Head of caudate nucleus (tissue), 42 donors: ENCODE measurements around the gene TMEM234.

Experiments
- DNase-seq, 42 donors: peaks; one replicate each; pipeline versions ENCODE4 v3.0.0 to v3.0.0-alpha.2; 2020 to 2021; ENCODE audit warnings: mixed read lengths in 7 of 42
- intact Hi-C: fragments of 100-400 bp; cut with DNase I; formaldehyde crosslinking; loops from one replicate; pipeline ENCODE4 v1.15.0; 2022

Gene TMEM234

DNA sequence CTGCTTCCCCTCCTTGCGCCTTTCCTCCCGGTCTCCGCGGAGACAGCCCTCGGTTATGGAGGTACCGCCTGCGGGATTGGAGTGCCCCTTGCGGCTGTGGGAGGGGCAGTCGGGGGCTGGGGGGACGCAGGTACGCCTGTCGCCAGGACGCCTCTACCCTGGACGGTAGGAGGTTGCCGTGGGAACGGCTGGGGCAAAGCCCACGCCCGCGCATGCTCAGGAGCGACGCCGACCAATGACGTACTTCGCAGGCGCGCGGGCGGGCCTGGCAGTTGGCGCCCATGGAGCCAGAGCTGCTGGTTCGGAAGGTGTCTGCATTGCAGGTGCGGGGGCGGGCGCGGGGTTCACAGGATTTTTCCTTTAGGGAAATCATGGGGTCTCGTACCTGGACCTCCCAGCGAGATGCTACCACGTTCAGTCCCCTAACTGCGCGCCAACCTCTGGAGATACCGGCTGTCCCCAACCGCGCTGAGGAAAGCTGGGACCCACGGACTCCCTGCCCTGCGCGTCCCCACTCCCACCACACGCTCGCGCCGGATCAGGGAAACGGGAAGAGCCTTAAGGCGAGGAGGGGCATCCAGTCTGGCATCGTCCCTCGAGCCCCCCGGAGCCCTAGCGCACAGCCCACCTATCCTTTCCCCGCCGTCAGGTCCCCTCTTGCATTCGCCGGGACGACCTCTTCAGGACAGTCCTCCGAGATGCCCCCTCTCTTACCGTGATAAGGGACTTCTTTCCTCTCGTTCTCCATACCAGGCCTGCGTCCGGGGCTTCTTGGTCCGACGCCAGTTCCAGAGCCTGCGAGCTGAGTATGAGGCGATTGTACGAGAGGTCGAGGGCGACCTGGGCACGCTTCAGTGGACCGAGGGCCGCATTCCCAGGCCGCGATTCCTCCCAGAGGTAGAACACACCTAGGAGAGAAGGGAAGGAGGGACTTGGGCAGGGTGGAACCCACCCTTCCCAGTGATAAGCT, 16.5 kb downstream of the TMEM234 start, which contains the start of gene IQCC:
Gene IQCC, plus strand, starts transcription at position 271 of the 970 bp plus-strand sequence. Its CDS starts 11 bp downstream, at position 282.
- intact Hi-C loops = no loop called here
- peak; percentile 74 to 95 (median 89) for DNase-seq

DNA sequence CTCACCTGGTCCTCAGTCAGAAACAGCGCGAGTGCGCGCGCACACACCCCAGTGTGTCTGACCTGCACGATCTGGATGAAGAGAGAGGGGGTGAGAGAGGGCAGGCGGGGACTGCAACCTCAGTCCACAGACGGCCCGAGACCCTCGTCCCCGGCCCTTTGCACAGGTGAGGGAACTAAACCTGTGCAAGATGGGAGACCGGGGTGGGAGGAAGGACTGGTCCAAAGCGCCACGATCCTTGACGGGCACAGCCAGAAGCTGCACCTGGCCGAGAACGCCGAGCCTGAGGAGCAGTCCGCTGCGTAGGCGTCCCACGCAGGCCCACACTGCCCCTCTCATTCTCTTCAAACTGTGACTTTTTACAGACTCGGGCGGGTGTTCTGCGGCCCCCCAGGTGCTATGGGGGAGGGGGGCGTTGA, 17.2 kb downstream of the TMEM234 start:
- intact Hi-C loops = no loop called here
- DNase-seq = peak in 2 of 42 donors; percentile 28 to 34

DNA sequence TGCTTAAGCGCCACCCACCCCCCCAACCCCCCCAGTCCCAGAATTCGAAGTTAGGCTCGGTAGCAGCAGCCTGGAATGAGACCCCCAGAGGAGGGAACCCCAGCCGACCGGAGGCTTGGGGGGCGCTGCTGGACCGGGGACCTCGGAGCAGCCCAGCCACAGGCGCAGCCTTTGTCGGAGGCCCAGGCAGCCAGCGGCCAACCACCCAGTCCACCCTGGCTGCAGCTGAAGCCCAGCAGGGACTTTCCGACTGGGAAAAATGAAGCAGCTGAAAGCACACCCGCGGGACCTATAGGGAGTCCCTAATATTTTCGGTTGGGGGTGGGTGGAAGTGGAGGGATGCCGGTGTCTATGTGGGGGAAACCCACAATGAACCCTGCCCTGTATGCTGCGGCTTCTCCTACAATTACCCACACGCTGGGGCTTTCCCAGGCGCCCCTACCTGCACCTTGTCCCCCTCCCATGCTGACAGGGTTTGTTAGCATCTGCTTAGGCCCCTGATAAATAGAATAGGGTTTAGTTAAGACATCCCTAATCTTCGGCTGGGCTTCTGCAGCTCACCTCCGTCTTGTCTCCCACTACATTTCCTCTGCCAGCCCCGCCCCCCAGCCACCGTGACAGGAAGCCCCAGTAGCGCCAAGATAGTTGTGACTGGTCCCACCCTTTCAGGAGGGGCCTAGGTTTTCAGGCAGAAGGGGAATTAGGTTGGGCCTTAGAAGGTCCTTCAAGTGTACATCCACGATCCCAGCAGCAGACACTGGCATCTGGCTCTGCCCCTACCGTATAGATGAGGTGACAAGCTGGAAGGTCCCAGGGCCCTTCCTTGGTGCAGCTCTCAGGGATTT, 20.9 kb downstream of the TMEM234 start:
- intact Hi-C loops = no loop called here
- peak; percentile 50 to 86 (median 73) for DNase-seq

DNA sequence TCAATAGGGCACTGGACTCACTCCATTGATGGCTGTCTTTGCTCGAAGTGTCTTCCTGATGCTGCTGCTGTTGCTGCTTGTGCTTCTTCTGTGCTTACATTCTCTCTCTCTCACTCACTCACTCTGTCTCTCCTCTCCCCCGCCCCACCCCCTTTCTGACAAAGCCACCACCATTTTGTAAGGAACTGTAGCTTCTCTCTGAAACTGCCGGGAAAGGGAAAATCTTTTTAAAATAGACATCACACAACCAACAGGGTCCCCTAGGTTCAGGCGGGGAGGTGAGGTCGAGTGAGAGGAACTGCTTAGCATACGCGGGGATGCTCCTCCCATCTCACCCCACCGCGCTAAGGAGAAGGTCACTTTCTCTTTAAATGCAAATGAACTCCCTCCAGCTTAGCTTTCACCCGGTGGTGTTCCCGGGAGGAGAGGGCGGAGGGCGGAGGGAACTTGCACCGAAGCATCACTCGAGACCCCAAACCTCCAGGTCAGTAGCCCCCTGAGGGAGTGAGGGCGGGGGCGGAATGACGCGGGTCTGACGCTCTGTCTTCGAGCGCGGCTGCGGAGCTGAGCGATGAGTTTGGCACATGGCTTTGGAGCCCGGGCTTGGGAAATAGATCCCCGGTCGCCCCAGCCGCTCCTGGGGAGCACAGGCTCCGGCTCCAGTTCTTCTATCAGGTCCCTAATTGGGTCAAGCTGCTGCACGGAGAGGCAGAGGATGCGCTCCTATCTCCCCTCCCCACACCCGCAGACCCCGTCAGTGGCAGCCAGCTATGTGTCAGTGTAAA, 21.7 kb downstream of the TMEM234 start, which contains the start of gene CCDC28B:
Gene CCDC28B, plus strand, starts transcription at position 370 of the 785 bp plus-strand sequence. CDS start 1,341 bp downstream, outside the sequence.
- intact Hi-C loops = no loop called here
- peak; percentile 28 to 82 (median 66) for DNase-seq

DNA sequence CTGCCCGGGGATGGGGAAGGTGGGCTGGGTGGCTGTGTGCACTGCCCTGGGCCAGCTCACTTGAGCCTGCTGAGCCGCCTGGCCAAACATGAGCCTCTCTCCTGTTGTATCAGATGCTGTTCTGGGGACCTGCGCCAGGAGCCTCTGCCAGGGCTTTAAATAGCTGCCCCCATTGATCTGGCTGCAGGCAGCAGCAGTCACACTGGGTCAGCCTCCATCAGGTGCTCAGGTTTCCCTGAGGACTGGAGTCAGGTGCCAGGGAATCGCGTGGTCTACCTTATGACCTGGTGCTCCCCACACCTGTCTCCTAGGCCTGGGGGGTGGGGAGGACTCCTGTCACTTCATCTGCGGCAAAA, 22.5 kb downstream of the TMEM234 start:
- DNase-seq = peak in 20 of 42 donors; percentile 15 to 57 (median 40)
- intact Hi-C loops = no loop called here

DNA sequence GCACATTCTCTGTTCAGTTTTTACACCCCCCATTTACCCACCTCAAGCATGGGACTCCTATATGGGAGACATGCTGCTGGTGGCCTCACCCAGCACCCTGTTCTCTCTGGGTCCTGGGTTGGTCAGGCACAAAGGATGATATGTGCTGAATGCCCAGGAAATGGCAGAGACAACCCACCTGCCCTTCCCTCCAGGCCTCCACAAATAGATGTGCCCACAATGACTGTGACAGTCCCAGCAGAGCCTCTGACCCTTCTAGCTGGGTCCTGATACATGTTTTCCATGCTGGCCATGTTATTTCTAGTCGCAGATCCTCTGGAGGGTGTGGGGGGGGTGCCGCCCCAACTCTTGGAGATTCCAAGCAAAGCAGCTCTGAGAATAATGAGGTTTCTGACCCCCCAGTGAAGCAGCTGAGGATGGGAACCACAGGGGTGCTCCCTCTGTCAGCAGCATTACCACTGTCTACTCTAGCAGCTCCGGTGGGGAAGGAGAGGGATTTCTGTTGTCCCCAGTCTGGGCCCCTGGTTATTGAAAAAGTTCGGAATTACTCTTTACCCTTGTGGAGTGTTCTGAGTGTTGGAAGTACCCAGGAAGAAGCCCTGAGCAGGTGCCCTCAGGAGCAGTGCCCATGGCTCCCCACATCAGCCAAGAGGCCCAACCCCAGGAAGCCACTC, 23.0 kb downstream of the TMEM234 start:
- intact Hi-C loops = no loop called here
- no peak for DNase-seq

DNA sequence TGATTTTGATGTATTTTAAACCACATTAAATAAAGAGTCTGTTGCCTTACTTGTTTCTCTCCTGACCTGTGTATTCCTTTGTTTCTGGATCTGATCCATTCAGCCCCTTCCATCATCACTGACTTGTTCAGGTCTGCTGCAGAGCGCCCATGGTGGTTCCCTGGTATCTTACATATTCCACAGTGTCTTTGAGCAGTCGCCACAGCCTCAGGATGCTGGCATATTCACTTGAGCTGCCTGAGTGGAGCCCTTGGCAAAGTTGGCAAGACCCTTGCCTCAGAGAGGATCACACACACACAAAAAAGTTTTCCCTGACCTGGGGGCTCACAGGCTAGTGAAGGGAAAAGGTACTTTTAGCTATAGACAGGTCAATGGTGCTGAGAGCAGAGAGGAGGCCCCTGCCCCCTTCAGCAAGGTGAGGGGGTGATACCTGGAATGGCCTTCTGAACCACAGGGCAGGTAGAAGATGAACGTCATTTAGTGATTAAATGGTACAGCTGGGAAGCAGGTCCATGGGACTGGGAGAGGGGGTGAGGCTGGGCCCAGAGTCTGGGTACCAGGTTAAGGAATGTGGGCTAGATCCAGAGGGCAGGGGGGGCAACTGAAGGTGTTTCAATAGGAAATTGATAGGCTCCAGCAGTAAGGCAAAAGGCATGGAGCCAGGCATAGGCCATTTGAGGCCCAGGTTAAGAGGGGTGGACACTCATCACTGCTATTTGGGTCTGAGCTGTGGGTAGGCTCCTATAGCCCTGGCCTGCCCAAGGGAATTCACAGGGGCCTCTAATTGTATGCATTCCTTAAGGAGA, 23.7 kb downstream of the TMEM234 start:
- no peak for DNase-seq
- intact Hi-C loops = no loop called here

DNA sequence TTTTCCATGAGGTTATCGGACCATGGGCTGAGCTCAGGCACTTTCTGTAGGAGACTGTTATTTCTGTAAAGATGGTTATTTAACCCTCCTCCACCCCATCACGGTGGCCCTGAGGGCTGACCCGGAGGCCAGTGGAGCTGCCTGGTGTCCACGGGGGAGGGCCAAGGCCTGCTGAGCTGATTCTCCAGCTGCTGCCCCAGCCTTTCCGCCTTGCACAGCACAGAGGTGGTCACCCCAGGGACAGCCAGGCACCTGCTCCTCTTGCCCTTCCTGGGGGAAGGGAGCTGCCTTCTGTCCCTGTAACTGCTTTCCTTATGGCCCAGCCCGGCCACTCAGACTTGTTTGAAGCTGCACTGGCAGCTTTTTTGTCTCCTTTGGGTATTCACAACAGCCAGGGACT, 24.3 kb downstream of the TMEM234 start:
- no peak for DNase-seq
- intact Hi-C loops = no loop called here

DNA sequence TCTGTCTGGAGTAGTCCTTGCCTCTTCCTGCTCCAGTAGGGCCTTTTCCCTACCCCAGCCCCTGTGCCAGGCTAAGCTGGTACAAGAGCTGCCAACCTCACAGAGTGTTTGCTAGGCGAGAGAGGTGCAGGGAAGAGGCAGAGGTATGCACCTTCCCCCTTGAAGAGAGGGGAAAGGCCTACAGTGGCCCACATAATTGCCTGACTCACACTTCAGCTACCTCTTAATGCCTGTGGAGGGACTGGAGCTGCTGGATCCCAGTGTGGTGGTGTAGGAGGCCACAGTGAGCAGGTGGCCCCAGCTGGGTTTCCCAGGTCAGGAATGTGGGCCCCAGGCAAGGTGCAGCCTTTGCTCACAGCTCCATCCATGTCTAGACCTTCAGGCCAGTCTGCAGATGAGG, 25.1 kb downstream of the TMEM234 start:
- intact Hi-C loops = no loop called here
- no peak for DNase-seq

DNA sequence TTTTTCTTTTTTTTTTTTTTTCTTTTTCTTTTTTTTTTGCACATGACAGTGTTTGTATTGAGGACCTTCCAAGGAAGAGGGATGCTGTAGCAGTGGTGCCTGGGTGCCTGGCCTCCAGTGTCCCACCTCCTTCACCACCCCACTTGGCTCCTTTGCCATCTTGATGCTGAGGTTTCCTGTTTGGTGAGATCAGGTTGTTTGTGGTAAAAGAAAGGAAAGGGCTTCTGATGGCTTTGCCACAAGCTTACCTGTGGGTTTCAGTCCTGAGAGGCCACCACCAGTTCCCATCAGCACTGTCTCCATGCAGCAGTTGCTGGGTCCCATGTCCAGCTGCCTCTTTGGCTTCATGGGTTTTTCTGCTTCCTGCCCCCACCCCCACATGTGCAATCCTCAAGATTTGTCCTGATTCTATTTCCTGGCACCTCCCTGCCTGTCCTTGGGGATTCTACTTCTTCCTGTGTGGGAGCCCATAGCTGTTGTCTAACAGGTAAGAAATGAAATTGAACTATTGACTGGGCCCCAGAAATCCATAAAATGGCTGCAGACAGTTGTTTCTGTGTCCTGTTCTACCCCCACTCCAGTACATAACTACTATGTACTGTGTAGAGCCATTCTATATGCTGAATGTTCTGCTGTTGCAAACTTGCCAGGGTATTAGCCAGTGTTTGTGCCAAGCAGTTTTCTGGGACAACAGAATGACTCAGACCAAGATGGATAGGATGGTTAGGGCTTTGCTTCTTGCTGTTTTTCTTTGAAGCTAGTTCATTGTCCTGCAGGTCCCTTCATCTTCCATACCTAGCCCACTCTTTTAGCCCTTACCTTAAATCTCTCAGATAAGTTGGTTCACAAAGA, 26.0 kb downstream of the TMEM234 start:
- intact Hi-C loops = no loop called here
- DNase-seq = no peak

DNA sequence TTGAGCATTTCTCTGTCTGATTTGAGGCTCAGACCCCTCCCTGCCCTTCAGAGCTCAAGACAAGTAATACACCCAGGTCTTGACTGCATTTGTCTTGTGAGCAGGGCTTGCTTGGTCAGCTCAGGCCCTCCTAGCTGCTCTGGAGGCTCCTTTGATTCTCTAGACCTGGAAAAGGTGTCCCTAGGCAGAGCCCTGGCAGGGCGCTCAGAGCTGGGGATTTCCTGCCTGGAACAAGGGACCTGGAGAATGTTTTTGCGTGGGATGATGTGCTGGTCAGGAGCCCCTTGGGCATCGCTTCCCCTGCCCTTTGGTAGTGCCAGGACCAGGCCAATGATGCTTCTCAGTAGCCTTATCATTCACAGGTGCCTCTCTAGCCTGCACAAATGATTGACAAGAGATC, 26.6 kb downstream of the TMEM234 start:
- DNase-seq = no peak
- intact Hi-C loops = no loop called here

DNA sequence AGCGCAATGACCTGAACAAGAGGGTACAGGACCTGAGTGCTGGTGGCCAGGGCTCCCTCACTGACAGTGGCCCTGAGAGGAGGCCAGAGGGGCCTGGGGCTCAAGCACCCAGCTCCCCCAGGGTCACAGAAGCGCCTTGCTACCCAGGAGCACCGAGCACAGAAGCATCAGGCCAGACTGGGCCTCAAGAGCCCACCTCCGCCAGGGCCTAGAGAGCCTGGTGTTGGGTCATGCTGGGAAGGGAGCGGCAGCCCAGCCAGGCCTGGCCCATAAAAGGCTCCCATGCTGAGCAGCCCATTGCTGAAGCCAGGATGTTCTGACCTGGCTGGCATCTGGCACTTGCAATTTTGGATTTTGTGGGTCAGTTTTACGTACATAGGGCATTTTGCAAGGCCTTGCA, 27.2 kb downstream of the TMEM234 start:
- no peak for DNase-seq
- intact Hi-C loops = no loop called here

DNA sequence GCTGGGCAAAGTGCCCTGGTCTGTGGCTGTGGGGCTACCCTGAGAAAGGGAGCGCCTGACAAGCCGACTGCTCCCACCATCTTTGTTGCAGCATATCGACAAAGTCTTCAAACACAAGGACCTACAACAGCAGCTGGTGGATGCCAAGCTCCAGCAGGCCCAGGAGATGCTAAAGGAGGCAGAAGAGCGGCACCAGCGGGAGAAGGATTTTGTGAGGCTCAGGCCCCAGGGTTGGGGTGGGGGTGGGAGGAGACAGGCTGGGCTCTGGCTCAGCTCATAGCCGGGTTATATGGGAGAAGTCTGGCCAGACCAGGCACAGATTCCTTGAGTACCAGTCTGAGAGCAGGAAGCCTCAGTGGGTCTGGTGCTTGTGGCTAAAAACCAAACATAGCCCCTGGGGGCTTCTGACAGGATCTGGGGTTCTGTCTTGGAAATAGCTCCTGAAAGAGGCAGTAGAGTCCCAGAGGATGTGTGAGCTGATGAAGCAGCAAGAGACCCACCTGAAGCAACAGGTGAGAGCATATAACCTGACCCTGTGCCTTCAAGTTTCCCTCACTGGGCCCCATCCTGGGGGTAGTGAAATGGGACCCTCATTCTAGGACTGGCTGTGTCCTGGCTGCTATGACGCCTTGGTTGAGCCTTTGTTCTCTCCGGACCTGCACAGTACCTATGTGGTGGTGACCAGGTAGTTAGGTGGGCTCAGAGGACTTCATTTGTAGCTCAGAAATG, 29.8 kb downstream of the TMEM234 start:
- DNase-seq = no peak

DNA sequence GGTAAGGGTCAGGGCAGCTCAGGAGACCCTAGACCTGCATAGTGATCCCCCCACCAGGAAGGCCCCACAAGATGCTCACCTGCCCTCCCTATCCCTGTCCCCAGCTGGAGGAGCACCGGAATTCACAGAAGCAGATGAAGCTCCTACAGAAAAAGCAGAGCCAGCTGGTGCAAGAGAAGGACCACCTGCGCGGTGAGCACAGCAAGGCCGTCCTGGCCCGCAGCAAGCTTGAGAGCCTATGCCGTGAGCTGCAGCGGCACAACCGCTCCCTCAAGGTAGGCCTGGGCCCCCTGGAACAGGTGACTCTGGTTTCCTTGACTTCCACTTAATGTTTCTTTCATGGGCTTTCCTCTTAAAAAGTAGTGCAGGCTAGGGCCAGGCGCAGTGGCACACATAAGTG, 34.3 kb downstream of the TMEM234 start:
- no peak for DNase-seq
- intact Hi-C loops = no loop called here

More for the DNA sequence above, 29.8 kb downstream of the TMEM234 start:
- intact Hi-C loops = no loop called here

DNA sequence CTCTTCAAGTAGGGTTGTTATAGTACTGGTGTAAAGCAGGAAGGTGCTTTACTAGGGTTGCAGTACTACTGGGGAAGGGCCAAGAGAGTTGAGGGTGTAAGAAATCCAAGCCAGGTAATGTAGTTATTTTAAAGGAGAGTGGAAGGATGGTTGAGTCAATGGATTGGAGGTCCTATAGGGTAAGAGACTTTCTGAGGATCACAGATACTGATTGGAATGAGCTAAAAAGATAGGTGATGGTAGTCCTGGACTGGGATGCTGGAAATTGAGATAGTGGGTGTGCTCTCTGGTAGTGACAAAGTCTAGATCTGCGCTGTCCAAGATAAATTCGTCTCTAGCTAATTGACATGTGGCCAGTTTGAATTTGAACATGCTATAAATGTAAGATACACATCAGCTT, 35.7 kb downstream of the TMEM234 start:
- intact Hi-C loops = no loop called here
- DNase-seq = no peak

DNA sequence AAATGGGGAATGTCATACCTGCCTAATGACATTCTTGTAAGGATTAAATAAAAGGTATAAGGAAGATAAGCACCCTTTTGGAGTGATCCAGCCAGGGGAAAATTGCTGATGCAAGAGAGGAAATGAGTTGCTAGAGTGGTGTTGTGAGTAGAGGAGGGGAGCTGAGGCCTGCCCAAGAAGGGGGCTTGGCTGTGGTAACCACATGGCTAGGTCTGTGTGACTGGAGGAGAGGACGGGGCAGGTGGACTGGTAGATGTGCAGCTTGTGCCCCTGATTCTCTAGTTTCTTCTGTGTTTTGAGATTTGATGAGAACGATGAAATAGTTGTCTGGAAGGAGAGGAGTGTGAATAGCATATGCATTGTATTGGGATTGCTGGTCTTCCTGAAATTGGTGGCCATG, 36.1 kb downstream of the TMEM234 start:
- intact Hi-C loops = no loop called here
- DNase-seq = no peak
